Cardiac fibroblast (primary cell): ENCODE results near the gene LITAF.
A peak's percentile ranks its signal among the peaks of the same experiment; 100 is the strongest.
"Not testable (repeated sequence)": the region's sequence is repeated elsewhere in the genome, so short reads cannot be mapped to it uniquely, and the experiment has no call there.

Experiments
- DNase-seq, 2 donors: peaks; one replicate each; pipeline versions ENCODE4 v3.0.0 to v3.0.0-alpha.2; 2010; ENCODE audit warnings: low read depth in 2 of 2
- H3K4me3 ChIP-seq, 2 donors: replicated peaks in 1 of 2; 1 replicate in 1 of 2; 2 replicates in 1 of 2; pipeline ENCODE4 v1.5.1; 2011; ENCODE audit warnings: low read depth in 2 of 2, low read length in 2 of 2, mild to moderate bottlenecking in 2 of 2, moderate library complexity in 1 of 2
- TF ChIP-seq, protein P1 (sequence below): IDR thresholded peaks from one replicate; pipeline ENCODE4 v1.5.1; 2011; ENCODE audit warnings: low read depth, mild to moderate bottlenecking, low read length, inconsistent platforms

The LITAF gene

DNA sequence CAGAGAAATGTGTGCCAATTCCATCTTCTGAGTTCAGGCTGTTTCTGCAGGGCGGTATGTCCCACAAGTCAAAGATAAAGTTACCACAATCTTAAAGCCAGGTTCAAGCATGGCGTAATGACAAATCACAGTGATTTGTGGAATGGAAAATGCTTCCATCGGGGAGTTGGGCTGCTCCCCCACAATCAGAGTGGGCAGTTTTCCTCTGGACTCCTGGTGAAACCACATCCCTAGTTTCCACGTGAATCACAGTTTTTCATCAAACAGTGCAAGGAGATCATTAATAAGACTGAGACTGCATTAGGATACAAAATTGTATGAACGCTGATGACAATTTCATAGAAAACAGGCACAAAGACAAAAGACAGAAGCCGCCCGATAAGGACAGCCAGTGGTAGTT lies 3.6 kb downstream of the LITAF start:
- peak in 1 of 2 donors; percentile 75 for DNase-seq
- TF ChIP-seq, protein P1, sequence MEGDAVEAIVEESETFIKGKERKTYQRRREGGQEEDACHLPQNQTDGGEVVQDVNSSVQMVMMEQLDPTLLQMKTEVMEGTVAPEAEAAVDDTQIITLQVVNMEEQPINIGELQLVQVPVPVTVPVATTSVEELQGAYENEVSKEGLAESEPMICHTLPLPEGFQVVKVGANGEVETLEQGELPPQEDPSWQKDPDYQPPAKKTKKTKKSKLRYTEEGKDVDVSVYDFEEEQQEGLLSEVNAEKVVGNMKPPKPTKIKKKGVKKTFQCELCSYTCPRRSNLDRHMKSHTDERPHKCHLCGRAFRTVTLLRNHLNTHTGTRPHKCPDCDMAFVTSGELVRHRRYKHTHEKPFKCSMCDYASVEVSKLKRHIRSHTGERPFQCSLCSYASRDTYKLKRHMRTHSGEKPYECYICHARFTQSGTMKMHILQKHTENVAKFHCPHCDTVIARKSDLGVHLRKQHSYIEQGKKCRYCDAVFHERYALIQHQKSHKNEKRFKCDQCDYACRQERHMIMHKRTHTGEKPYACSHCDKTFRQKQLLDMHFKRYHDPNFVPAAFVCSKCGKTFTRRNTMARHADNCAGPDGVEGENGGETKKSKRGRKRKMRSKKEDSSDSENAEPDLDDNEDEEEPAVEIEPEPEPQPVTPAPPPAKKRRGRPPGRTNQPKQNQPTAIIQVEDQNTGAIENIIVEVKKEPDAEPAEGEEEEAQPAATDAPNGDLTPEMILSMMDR, result no peak
- H3K4me3 ChIP-seq, result no peak overlapping the region

DNA sequence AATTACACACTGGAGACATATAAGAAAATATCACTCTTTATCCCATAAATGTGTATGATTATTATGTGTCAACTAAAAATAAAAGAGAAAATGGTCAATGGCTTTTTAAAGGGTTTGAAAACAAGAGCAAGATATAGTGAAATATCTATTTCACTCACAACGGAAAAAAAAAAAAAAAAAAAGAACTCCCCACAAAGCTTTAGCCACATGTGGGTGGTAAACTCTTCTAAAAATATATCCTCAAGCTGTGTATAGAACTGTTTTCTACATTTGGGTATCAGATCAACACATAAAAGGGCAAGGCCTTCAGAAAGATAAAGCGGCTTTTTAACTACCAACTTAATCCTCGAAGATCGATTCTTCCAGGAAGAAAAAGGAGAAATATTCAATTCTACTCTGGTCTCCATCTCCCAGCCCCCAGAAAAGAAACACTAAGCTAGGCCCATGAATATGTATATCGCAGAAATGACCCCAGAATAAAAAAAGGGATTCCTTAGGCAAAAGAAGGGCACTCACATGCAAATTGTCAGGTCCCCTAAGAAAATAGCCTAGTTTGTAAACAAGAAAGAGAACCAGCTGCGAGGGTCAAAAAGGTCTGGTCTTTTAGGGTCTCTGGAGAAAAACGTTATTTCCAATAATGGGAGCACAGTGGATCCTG lies 4.4 kb downstream of the LITAF start:
- no peak for DNase-seq
- H3K4me3 ChIP-seq, result no peak overlapping the region
- TF ChIP-seq, protein P1, result no peak

DNA sequence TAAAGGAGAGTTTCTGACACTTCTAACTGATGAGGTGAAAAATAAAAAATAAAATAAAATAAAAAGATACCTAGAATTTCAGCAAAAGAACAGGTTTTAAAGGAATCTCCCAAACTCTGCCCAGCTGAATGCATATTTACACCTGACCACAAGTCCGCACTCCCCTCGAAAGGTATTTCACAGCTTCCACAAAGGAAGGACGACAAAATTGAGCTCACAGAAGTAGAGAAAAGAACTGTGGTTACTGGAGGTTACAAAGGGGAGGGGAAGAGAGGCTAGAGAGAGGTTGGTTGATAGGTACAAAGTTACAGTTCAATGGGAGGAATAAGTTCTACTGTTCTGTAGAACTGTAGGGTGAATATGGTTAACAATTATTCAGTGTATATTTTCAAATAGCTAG lies 5.0 kb downstream of the LITAF start:
- no peak overlapping the region for H3K4me3 ChIP-seq
- TF ChIP-seq, protein P1, result no peak

DNA sequence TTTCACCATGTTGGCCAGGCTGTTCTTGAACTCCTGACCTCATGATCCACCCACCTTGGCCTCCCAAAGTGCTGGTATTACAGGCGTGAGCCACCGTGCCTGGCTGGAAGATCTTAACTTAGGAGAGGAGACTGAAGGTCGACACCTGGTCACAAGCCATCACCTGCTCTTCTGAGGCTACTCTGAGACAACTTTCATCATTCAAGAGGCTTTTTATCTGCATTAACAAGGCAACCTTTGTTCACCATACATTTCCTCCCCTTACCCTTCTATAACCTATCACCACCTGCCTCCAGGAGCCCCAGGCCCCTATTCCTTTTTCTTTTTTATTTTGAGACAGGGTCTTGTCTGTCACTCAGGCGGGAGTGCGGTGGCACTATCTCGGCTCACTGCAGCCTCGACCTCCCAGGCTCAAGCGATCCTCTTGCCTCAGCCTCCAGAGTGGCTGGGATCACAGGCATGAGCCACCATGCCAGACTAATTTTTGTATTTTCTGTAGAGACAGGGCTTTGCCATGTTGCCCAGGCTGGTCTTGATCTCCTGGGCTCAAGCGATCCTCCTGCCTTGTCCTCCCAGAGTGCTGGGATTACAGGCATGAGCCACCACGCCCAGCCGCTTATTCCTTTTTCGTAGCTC lies 6.2 kb downstream of the LITAF start:
- TF ChIP-seq, protein P1, result no peak
- no peak overlapping the region for H3K4me3 ChIP-seq
- no peak for DNase-seq

More for the DNA sequence above, 5.0 kb downstream of the LITAF start:
- DNase-seq, result no peak

DNA sequence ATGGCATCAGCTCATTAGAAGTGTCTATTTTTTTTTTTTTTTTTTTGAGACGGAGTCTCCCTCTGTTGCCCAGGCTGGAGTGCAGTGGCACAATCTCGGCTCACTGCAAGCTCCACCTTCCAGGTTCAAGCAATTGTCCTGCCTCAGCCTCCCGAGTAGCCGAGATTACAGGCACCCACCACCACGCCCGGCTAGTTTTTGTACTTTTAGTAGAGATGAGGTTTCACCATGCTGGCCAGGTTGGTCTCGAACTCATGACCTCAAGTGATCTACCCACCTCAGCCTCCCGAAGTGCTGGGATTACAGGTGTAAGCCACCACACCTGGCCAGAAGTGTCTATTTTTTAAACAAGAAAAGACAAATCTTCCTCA lies 9.4 kb downstream of the LITAF start:
- DNase-seq, result not testable (repeated sequence)

DNA sequence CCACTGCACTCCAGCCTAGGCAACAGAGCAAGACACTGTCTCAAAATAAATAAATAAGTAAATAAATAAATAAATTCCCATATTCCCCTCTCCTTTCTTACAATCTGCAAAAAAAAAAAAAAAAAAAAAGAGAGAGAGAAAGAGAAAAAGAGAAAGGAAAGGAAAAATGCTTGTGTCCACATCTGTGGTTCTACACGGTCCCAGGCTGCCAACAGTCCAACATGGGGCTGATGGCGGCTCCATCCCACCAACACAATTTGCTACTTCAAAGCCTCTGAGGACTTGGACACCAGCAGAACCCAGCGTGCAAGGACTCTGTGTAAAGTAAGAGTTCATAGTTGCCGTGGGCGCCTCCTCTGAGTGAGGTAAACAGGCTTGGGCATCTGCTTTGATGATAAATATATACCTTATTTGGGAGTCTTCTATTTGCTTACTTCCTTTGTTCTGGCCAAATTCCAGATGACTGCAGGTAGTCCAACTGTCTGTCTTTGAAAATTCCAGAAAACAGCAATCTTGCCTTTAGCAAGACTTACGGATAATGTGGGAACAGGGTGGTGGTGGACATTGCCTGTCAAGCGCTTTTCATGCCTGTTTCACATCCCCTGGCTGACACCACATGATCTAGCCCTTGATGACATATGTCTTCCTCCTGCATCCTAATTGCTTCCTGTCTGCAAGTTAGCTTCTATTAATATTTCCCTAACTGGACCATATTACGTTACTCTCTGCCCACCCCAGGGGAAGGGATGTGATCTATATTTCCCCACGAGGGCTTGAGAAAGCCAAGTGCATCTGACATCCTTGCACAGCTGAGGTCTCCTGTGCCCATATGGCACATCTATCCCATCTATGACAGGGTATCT lies 10.1 kb downstream of the LITAF start:
- DNase-seq, result no peak
- TF ChIP-seq, protein P1, result no peak
- H3K4me3 ChIP-seq, result no peak overlapping the region

More for the DNA sequence above, 9.4 kb downstream of the LITAF start:
- not testable (repeated sequence) for H3K4me3 ChIP-seq

DNA sequence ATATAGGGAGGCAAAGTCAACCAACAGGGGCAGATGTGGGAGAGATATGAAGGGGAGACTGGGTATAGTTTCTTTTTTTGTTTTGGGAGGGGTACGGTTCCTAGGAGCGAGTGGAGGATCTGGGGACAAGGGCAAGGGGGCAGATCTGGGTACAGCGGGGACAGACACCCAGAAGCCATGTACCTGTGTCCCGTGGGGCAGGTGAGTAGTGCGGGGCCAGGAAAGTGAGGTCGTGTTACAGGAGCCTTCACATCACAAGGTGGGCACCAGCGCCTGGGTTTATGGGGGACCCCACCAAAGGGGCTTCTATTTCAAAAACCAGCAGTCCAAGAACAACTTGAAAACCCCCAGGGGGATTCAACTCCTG lies 11.5 kb downstream of the LITAF start:
- DNase-seq, result no peak
- H3K4me3 ChIP-seq, result no peak overlapping the region
- TF ChIP-seq, protein P1, result no peak
